Measurements from ENCODE around the gene BTBD9. TPM values are rescaled to one million over a fixed set of nuclear protein-coding genes. Genes with fewer than 3 reads are reported as not detected.
A peak's percentile ranks its signal among the peaks of the same experiment; 100 is the strongest.

Gene BTBD9
- 7.1 and 10.1 TPM in 2 replicates for total RNA-seq (2014; rRNA removed; shearing (Covaris generic))

- peak; percentile 75 for DNase-seq (ENCODE audit: low spot score)
These were observed at the start of gene BTBD9 for GRCh38 chr6:38639498-38640215. TSS of gene BTBD9 (minus strand) at chr6:38639929.

GRCh38 chr6:38688579-38689087 is 48.9 kb upstream of the BTBD9 start:
- no peak for DNase-seq (ENCODE audit: low spot score)

GRCh38 chr6:38687549-38687948 is 47.8 kb upstream of the BTBD9 start:
- no peak for DNase-seq (ENCODE audit: low spot score)

GRCh38 chr6:38687043-38687353 is 47.3 kb upstream of the BTBD9 start:
- DNase-seq (ENCODE audit: low spot score), result no peak

GRCh38 chr6:38686270-38687042 is 46.7 kb upstream of the BTBD9 start:
- no peak for DNase-seq (ENCODE audit: low spot score)

- DNase-seq (ENCODE audit: low spot score), result no peak
These were observed 45.2 kb upstream of the BTBD9 start for GRCh38 chr6:38684904-38685303.

- DNase-seq (ENCODE audit: low spot score), result no peak
These were observed 44.5 kb upstream of the BTBD9 start for GRCh38 chr6:38684237-38684636.

GRCh38 chr6:38681850-38682249 is 42.1 kb upstream of the BTBD9 start:
- DNase-seq (ENCODE audit: low spot score), result no peak

- no peak for DNase-seq (ENCODE audit: low spot score)
These were observed 39.9 kb upstream of the BTBD9 start for GRCh38 chr6:38679668-38680067.

- DNase-seq (ENCODE audit: low spot score), result no peak
These were observed 38.5 kb upstream of the BTBD9 start for GRCh38 chr6:38678178-38678760.

GRCh38 chr6:38676974-38677544 is 37.3 kb upstream of the BTBD9 start:
- no peak for DNase-seq (ENCODE audit: low spot score)

GRCh38 chr6:38676236-38676973 is 36.7 kb upstream of the BTBD9 start:
- no peak for DNase-seq (ENCODE audit: low spot score)

GRCh38 chr6:38673397-38674165 is 33.9 kb upstream of the BTBD9 start:
- DNase-seq (ENCODE audit: low spot score), result no peak

- DNase-seq (ENCODE audit: low spot score), result peak; percentile 44
These were observed 32.2 kb upstream of the BTBD9 start for GRCh38 chr6:38671885-38672467.

- DNase-seq (ENCODE audit: low spot score), result no peak
These were observed 18.9 kb upstream of the BTBD9 start for GRCh38 chr6:38658418-38659167.

- no peak for DNase-seq (ENCODE audit: low spot score)
These were observed 17.2 kb upstream of the BTBD9 start for GRCh38 chr6:38656896-38657295.

- no peak for DNase-seq (ENCODE audit: low spot score)
These were observed 14.5 kb upstream of the BTBD9 start for GRCh38 chr6:38654263-38654662.

GRCh38 chr6:38651121-38651784 is 11.5 kb upstream of the BTBD9 start:
- DNase-seq (ENCODE audit: low spot score), result no peak

GRCh38 chr6:38650207-38650752 is 10.6 kb upstream of the BTBD9 start:
- DNase-seq (ENCODE audit: low spot score), result no peak
